ENCODE measurements around the gene APOB. TPM values are rescaled to one million over a fixed set of nuclear protein-coding genes. Genes with fewer than 3 reads are reported as not detected.

APOB gene
- total RNA-seq, 1 donor from 2014 or later: not detected

- H3K27ac Mint-ChIP-seq: no peak overlapping the region
- no peak overlapping the region for H3K4me3 Mint-ChIP-seq
- H3K9me3 Mint-ChIP-seq: no peaks in the 10 kb centered on the region
- H3K4me1 Mint-ChIP-seq: no peaks in the 10 kb centered on the region
- POLR2A ChIA-PET: no interaction called here
- TF ChIP-seq, protein P1, sequence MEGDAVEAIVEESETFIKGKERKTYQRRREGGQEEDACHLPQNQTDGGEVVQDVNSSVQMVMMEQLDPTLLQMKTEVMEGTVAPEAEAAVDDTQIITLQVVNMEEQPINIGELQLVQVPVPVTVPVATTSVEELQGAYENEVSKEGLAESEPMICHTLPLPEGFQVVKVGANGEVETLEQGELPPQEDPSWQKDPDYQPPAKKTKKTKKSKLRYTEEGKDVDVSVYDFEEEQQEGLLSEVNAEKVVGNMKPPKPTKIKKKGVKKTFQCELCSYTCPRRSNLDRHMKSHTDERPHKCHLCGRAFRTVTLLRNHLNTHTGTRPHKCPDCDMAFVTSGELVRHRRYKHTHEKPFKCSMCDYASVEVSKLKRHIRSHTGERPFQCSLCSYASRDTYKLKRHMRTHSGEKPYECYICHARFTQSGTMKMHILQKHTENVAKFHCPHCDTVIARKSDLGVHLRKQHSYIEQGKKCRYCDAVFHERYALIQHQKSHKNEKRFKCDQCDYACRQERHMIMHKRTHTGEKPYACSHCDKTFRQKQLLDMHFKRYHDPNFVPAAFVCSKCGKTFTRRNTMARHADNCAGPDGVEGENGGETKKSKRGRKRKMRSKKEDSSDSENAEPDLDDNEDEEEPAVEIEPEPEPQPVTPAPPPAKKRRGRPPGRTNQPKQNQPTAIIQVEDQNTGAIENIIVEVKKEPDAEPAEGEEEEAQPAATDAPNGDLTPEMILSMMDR (IDR thresholded peaks at IDR 0.05): no peak
- DNase-seq (no peak), ATAC-seq (ENCODE audit: low read depth) (no peak)
- no peaks in the 10 kb centered on the region for H3K36me3 Mint-ChIP-seq (ENCODE audit: low read depth)
- H3K27me3 Mint-ChIP-seq: no peaks in the 10 kb centered on the region
- CTCF ChIA-PET: no interaction called here
- intact Hi-C loops (cut with micrococcal nuclease): no loop called here
These were observed 45.7 kb downstream of the APOB start for GRCh38 chr2:20997953-20998722.

- Mint-ChIP-seq H3K27ac (no peak overlapping the region), H3K4me1 (no peaks in the 10 kb centered on the region), H3K9me3 (peaks cover 2% of the 10 kb centered on the region), H3K4me3 (no peak overlapping the region), H3K27me3 (no peaks in the 10 kb centered on the region), H3K36me3 (ENCODE audit: low read depth) (no peaks in the 10 kb centered on the region)
- TF ChIP-seq, protein P1 (IDR thresholded peaks at IDR 0.05): no peak
- no peak for DNase-seq
- intact Hi-C loops (cut with micrococcal nuclease): no loop called here
- ChIA-PET CTCF (no interaction called here), POLR2A (no interaction called here)
- ATAC-seq (ENCODE audit: low read depth): no peak
These were observed 49.7 kb downstream of the APOB start for GRCh38 chr2:20994130-20994529.

DNA sequence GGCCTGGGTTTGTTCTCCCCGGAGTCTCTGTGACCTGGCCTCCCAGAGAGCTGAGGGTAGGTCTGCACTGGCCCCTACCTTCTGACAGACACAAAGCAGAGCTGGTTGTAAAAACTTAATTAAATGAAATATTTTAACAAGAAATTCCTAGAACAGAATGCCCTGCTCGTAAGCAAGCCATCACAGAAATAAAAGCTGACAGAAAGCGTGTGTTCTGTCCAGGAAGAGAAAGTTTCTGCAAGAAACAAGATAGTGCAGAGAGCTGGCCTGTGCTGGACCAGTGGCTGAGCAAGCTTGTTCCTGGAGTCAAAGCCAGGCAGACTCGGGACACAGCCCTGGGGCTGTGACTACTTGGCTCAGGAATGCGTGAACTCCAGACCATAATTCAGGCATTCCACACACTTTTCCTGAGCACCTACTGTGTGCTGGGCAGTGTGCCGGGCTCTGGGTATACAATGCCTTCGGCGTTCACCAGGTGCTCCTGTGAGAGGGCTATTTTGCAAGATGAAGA is 51.6 kb downstream of the APOB start:
- H3K9me3 Mint-ChIP-seq: peaks cover 2% of the 10 kb centered on the region
- intact Hi-C loops (cut with micrococcal nuclease): no loop called here
- TF ChIP-seq, protein P1 (IDR thresholded peaks at IDR 0.05): no peak
- no peak for ATAC-seq (ENCODE audit: low read depth)
- POLR2A ChIA-PET: no interaction called here
- no peaks in the 10 kb centered on the region for H3K27me3 Mint-ChIP-seq
- CTCF ChIA-PET: no interaction called here
- H3K36me3 Mint-ChIP-seq (ENCODE audit: low read depth): no peaks in the 10 kb centered on the region
- DNase-seq: no peak
- H3K27ac Mint-ChIP-seq: no peak overlapping the region
- H3K4me3 Mint-ChIP-seq: no peak overlapping the region
- no peaks in the 10 kb centered on the region for H3K4me1 Mint-ChIP-seq

DNA sequence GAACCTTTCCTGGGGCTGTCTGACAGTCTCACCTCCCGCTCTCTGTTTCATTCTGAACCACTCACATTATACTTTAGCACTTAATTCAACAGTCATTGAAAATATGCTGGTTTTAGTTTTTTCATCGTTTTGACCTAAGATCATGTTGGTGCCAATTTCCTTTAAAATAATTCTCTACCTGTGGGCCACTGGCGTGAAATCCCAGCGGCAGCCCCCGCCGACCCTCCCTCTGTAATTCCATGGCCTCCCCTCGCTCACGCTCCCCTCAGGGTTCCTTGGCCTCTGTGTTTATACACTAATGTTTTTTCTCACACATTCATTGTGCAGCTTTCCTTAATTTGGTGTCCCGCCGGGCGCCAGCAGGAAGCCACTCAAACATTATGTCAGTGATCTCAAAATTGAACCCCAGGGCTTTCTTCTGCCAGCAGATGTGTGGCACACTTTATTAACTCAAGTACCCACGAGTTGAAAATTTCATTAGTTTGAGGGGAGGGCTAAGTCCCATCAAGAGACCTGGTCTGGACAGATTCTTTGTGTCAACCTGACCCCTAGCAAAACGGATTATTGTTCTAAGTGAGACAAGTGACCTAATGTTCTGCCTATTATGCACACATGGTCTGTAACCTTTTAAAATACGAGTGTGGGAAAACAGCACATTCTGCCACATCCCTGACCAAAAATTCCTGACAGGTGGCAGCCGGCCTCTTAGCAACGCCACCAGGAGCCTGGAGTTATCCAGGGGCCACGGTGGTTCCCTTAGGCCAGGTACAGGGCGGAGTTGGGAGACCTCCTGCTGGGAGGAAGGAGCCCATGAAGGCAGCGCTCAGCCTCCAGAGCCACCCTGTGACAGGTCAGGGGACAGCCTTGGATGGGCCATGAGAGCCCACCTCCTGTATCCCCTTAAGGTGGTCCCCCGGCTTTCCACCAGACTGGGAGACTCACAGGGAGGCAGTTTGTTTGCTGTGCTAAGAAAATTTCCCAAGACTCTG is 53.1 kb downstream of the APOB start:
- ChIA-PET POLR2A (no interaction called here), CTCF (no interaction called here)
- no peaks in the 10 kb centered on the region for H3K27me3 Mint-ChIP-seq
- DNase-seq (no peak), ATAC-seq (ENCODE audit: low read depth) (no peak)
- TF ChIP-seq, protein P1 (IDR thresholded peaks at IDR 0.05): no peak
- no peak overlapping the region for H3K4me3 Mint-ChIP-seq
- no peaks in the 10 kb centered on the region for H3K36me3 Mint-ChIP-seq (ENCODE audit: low read depth)
- intact Hi-C loops (cut with micrococcal nuclease): no loop called here
- H3K4me1 Mint-ChIP-seq: no peaks in the 10 kb centered on the region
- H3K27ac Mint-ChIP-seq: no peak overlapping the region
- H3K9me3 Mint-ChIP-seq: peaks cover 2% of the 10 kb centered on the region

DNA sequence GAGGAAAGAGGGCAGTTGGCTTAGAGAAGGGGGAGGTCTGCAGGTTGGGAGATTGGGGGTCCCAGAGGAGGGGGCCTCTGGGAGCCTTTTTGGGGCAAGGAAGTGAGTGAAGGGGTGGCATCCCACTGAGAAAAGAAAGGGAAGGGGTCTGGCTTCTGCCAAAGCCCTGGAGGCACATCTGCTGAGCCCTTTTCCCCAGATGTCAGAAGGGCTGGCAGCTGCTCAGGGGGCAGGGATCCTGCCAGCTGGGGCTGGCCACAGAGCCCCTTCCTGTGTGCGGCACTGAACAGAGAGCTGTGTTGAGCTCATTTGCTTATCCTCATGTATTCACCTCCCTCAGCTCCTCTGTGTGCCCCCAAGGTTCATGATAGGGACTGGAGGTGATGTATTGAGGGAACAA is 54.5 kb downstream of the APOB start:
- ChIA-PET POLR2A (no interaction called here), CTCF (no interaction called here)
- TF ChIP-seq, protein P1 (IDR thresholded peaks at IDR 0.05): no peak
- Mint-ChIP-seq H3K9me3 (peaks cover 2% of the 10 kb centered on the region), H3K27me3 (no peaks in the 10 kb centered on the region), H3K27ac (no peak overlapping the region), H3K4me3 (no peak overlapping the region), H3K36me3 (ENCODE audit: low read depth) (no peaks in the 10 kb centered on the region), H3K4me1 (no peaks in the 10 kb centered on the region)
- intact Hi-C loops (cut with micrococcal nuclease): no loop called here
- ATAC-seq (ENCODE audit: low read depth) (no peak), DNase-seq (no peak)
